Fibroblast of lung (primary cell): ENCODE results near the gene ZC3H12D.

Source experiments
- EZH2 ChIP-seq: IDR thresholded peaks from 2 replicates; pipeline ENCODE4 v1.5.1; 2012; ENCODE audit warnings: low read length, control low read depth, mild to moderate bottlenecking; ENCODE audit errors: missing control alignments
- TF ChIP-seq, protein P1 (sequence below), 2 donors: IDR thresholded peaks in 1 of 2; conservative IDR thresholded peaks in 1 of 2; 1 replicate in 1 of 2; 2 replicates in 1 of 2; pipeline ENCODE4 v1.5.1; 2011 to 2012; ENCODE audit warnings: low read length in 2 of 2, control low read depth in 1 of 2, inconsistent platforms in 1 of 2, low read depth in 1 of 2, mild to moderate bottlenecking in 1 of 2

- TF ChIP-seq, protein P1, sequence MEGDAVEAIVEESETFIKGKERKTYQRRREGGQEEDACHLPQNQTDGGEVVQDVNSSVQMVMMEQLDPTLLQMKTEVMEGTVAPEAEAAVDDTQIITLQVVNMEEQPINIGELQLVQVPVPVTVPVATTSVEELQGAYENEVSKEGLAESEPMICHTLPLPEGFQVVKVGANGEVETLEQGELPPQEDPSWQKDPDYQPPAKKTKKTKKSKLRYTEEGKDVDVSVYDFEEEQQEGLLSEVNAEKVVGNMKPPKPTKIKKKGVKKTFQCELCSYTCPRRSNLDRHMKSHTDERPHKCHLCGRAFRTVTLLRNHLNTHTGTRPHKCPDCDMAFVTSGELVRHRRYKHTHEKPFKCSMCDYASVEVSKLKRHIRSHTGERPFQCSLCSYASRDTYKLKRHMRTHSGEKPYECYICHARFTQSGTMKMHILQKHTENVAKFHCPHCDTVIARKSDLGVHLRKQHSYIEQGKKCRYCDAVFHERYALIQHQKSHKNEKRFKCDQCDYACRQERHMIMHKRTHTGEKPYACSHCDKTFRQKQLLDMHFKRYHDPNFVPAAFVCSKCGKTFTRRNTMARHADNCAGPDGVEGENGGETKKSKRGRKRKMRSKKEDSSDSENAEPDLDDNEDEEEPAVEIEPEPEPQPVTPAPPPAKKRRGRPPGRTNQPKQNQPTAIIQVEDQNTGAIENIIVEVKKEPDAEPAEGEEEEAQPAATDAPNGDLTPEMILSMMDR (conservative IDR thresholded peaks at IDR 0.05 in 1 of 2, IDR thresholded peaks at IDR 0.05 in 1 of 2; ENCODE audit: low read depth in 1 of 2, low read length in 2 of 2), result no peak
- TF ChIP-seq EZH2, result no peak
Observed at GRCh38 chr6:149409617-149410016, 75.2 kb downstream of the ZC3H12D start.
